ENCODE data around the gene TTC34.

- TF ChIP-seq, protein P1, sequence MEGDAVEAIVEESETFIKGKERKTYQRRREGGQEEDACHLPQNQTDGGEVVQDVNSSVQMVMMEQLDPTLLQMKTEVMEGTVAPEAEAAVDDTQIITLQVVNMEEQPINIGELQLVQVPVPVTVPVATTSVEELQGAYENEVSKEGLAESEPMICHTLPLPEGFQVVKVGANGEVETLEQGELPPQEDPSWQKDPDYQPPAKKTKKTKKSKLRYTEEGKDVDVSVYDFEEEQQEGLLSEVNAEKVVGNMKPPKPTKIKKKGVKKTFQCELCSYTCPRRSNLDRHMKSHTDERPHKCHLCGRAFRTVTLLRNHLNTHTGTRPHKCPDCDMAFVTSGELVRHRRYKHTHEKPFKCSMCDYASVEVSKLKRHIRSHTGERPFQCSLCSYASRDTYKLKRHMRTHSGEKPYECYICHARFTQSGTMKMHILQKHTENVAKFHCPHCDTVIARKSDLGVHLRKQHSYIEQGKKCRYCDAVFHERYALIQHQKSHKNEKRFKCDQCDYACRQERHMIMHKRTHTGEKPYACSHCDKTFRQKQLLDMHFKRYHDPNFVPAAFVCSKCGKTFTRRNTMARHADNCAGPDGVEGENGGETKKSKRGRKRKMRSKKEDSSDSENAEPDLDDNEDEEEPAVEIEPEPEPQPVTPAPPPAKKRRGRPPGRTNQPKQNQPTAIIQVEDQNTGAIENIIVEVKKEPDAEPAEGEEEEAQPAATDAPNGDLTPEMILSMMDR (IDR thresholded peaks at IDR 0.05; ENCODE audit: borderline replicate concordance, extremely low read depth, low read length, poor library complexity, severe bottlenecking): no peak
- TF ChIP-seq EZH2 (IDR thresholded peaks at IDR 0.05; ENCODE audit: borderline replicate concordance, low read depth, low read length, severe bottlenecking): no peak
Measured at GRCh38 chr1:2820731-2821372, 19.4 kb upstream of the TTC34 start.

All from DND-41 (cell line).